Cardiac septum (tissue), 1 donor: ENCODE data around the gene ACTL8. TPM values are rescaled to one million over a fixed set of nuclear protein-coding genes. Genes with fewer than 3 reads are reported as not detected.

ENCODE experiments used
- DNase-seq: peaks from one replicate; pipeline ENCODE4 v3.0.0-alpha.2; 2020; ENCODE audit warnings: low spot score
- intact Hi-C: fragments of 100-400 bp; cut with DNase I; formaldehyde crosslinking; loops from one replicate; pipeline ENCODE4 v1.14.0; 2022
- total RNA-seq: library from RNA; stranded (reverse); fragmentation: NEBNext Ultra II Directional; extraction: Animal tissue kit (Norgen Biotek cat#: 25700); gene quantifications from one replicate; pipeline ENCODE4 v1.2.1, GENCODE V29; 2021
- donor health status: DM: no; HTN: no; CAD: no.

Gene ACTL8
- total RNA-seq, 1 donor from 2014 or later = not detected

DNA sequence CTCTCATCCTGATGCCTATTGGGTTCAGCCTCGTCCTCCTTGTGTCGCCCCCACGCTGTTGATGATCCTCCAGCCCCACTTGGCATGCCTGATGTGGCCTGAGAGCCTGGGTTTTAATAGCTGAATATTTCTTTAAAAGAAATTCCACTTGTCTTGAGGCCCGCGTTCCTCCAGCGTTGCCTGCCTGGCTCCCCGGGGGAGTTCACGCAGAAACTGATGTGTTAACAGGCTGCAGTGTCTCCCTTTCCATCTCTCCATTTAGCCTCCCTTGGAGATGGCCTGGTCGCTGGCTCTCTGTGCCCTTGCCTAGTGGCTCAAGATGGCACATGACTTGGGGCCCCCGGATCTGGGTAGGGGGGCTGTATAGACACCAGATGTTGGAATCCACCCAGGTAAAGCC, 9.5 kb downstream of the ACTL8 start:
- intact Hi-C loops = no loop called here
- DNase-seq = no peak

GRCh38 chr1:17765444-17766411, 10.6 kb downstream of the ACTL8 start:
- intact Hi-C loops = no loop called here
- DNase-seq = no peak

GRCh38 chr1:17768651-17769241, 13.6 kb downstream of the ACTL8 start:
- DNase-seq = no peak
- intact Hi-C loops = no loop called here

DNA sequence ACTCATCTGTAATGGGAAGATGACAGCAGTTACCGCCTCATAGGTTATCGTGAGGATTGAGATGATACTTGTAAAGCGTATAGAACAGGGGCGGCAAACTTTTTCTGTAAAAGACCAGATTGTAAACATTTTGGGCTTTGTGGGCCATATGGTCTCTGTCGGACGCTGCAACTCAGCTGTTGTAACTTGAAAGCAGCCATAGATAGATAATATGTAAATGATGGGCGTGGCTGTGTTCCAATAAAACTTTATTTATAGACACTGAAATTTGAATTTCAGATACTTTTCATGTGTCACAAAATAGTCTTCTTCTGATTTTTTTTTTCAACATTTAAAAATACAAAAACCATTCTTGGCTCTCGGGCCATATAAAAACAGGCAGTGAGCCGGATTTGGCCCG, 15.8 kb downstream of the ACTL8 start:
- no peak for DNase-seq
- intact Hi-C loops = no loop called here

DNA sequence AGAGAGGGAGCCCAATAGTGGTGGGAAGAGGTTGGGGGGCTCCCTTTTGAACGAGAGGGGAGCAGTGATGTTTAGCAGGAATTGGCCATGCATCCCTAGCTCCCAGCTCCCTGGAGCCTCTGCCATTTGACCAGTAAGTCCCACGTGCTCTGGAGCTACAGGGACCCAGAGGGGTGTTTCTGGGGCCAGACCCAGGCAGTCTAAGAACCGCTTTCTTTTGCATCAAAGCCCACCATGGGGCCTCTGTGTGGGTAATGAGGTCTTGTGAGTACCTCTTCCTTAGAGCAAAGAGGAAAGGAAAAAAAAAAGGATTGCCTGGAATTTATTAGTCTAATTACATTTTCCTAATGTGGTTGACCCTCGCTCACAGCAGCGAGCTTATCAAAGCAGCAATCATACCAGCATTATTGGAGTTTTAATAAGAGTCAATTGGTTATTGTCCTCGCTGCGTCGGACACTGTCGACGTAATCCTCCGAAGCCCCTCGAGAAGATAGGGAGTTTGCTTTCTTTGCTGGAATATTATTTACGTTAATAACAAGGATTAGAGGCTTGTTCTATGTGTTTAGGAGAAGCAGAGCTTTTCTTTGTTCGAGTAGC, 17.6 kb downstream of the ACTL8 start:
- intact Hi-C loops = no loop called here
- DNase-seq = no peak

DNA sequence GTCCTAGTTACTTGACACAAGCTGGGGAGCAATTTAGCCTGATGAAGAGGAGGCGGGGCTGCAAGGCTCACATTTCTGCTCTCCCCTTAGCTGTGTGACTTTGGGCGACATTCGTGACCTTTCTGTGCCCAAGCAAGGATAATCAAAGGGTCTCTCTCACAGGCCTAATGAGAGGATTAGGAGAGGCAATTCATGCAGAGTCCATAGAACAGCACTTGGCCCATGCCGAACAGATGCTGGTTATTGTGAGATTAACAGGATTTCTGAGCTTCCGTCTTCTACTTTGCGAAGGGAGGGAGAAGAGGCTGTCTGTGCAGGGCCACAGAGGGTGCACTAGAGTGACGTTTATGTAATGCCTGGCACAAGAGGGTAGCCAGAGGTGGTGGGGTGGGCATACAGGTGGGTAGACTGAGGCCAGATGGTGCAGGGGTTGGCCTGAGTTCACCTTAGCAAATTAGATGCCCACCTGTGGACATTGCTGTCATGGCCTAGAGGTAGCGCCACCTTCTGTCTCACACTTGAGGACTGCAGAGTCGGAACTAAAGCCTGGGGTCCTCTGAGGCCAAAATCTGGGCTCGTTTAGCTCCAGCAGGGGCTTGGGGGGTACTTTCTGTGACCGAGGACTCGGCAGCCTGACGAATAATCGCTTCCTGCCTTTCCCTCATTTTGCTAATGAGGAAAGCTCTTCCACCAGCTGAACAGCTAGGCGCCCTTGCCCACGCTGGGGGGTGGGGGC, 18.6 kb downstream of the ACTL8 start:
- intact Hi-C loops = no loop called here

GRCh38 chr1:17774452-17774851, 19.3 kb downstream of the ACTL8 start:
- no peak for DNase-seq
- intact Hi-C loops = no loop called here

More for the DNA sequence above, 18.6 kb downstream of the ACTL8 start:
- DNase-seq = no peak

- intact Hi-C loops = no loop called here
- no peak for DNase-seq
Observed at GRCh38 chr1:17775796-17776195, 20.7 kb downstream of the ACTL8 start.

DNA sequence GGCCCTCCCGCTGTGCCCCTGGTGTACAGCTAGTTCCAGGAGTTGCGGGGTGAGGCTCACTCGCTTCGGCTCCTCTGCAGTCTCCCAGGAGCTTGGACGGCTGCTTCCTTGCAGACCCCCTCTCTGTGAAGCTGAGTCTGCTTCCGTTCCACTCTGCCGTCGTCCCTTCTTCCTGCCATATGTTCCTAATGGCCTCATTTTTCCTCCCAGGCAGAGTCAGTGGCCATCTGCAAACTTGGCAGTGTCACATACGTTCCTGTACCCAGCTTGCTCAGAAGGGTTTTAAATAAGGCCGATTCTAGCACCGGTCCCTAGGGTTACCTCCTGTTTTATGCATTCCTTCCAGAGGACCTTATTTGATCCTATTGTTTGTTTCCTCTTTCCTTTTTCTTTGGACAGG, 21.3 kb downstream of the ACTL8 start:
- no peak for DNase-seq
- intact Hi-C loops = no loop called here

DNA sequence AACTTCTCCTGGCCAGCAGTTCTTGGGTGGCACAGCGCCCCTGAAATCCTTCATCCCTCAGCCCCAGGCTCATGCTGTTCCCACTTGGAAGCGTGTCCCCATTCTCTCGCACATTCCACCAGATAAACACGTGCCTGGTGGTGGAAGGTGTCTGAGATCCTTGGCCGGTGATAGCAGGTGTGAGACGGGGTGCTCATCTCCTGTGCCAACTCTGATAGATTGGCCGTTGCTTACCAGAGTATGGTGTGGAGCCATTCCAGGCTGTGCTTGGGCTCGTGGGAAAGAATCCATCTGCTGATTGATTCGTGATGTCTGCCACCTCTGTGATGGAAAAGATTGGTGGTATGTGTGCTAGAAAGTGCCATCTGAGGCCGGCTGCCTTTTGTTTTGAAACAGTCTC, 22.2 kb downstream of the ACTL8 start:
- DNase-seq = no peak
- intact Hi-C loops = no loop called here

- intact Hi-C loops = no loop called here
- DNase-seq = no peak
Observed at GRCh38 chr1:17777818-17778217, 22.7 kb downstream of the ACTL8 start.

DNA sequence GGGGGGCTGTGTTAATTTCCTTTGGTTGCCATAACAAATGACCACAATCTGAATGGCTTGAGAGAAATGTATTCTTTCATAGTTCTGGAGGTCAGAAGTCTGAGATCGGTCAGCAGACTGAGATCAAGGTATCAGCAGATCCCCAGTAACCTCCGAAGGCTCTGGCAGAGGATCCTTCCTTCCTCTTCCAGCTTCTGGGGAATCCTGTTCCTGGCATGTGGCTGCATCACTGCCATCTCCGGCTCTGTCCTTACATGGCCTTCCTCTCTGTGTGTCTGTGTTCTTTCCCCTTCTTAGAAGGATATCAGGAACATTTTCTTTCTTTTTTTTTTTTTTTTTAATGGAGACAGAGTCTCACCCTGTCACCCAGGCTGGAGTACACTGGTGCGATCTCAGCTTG, 25.8 kb downstream of the ACTL8 start:
- intact Hi-C loops = no loop called here
- no peak for DNase-seq

DNA sequence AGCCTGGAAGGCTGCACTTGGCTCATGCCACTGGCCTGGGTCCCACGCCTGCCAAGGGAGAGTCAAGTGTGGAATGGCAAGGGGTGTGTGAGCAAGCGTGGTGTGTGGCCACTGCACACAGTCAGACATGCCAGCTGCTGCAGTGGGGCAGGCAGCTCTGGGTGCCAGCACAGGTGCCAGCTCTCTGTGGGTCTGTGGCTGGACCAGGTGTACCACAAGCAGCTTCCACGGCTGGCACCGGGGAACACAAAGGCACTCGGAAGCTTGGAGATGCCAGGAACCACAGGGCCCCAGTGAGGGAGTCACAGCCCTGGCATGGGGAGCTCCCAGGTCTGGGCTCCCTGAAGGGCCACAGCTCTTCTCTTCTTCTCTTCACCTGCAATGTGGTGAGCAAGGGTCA, 34.8 kb downstream of the ACTL8 start:
- intact Hi-C loops = no loop called here
- DNase-seq = no peak

DNA sequence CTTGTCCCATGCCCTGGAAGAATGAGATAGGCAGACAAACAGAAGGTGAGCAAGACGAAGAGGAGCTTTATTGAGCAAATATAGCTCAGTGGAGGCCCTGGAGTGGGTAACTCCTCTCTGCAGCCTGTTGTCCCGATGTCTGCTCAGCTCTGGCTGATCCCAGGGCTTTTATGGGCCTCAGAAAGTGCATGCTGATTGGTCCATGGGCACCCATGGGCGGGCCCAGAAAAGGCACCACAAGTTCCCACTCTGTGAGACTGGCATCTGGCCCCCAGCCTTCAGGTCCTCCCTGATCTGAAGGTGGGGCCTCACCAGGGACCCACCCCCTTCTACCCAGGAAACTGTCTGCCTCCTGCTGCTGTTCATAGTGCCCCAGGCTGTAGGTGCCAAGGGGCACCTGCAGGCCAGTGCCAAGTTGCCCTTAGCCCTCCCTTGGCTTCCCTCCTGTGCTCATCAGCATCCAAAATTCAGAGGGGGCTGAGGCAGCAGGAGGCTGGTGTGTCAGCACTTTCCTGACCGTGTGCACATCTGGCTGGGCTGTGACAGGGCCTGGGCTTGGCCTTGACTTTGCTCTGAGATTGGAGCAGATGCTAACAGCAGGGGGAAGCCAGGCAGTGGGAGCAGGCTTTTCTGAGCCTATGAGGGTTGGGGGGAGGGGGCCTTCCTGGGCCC, 35.4 kb downstream of the ACTL8 start:
- intact Hi-C loops = no loop called here
- DNase-seq = no peak

GRCh38 chr1:17791055-17791390, 35.9 kb downstream of the ACTL8 start:
- intact Hi-C loops = no loop called here
- DNase-seq = no peak

DNA sequence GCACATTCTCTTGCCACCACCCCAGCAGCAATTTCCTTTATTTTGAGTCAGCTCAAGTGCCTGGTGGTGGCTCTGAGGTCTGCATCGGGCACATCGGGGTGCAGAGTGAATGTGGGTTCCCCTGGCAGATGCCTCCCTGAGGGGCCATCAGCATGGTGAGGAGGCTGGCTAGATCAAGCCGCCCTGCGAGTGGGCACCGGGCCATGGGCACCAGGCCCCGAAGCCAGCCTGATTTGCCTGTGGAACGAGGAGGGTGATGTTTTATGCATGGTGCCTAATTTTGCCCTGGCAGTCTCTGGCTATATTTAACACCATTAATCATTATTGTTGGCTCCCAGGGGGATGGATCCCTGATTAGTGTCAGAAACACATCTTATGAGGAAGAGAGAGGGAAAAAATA, 36.3 kb downstream of the ACTL8 start:
- DNase-seq = no peak
- intact Hi-C loops = no loop called here

DNA sequence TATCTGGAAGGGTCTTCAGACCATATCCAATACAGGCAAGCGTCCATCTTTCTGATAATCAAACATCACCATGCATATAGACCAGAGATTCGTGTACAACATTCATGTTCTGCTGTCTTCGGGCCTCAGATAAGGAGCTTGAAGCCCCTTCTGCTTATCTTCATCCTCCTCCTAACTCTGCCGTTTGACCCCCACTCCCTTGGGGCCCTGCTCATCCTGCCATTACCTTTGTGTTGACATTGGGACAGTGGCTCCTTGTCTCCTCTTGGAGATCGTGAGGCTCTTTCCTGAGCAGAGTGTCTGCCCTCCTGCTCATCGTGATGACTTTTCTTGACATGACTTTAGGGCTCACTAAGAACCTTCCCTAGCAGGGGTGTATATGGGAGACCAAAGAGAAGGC, 37.3 kb downstream of the ACTL8 start:
- no peak for DNase-seq
- intact Hi-C loops = no loop called here

- DNase-seq = no peak
- intact Hi-C loops = no loop called here
Observed at GRCh38 chr1:17795081-17795809, 40.1 kb downstream of the ACTL8 start.
